GM12878 (cell line): ENCODE data around the gene CLDN5. TPM values are rescaled to one million over a fixed set of nuclear protein-coding genes. Genes with fewer than 3 reads are reported as not detected.

Experiments used
- BCL3 ChIP-seq: IDR thresholded peaks from 2 replicates; pipeline ENCODE4 v1.6.1; 2011; ENCODE audit warnings: borderline replicate concordance, low read depth, mild to moderate bottlenecking, moderate library complexity, low read length; ENCODE audit not compliant: insufficient read depth, poor library complexity, severe bottlenecking
- CREB1 ChIP-seq: IDR thresholded peaks from 2 replicates; pipeline ENCODE4 v1.6.1; 2012; ENCODE audit warnings: low read depth, mild to moderate bottlenecking, inconsistent platforms
- E2F8 ChIP-seq: fragments of 450-650 bp; IDR thresholded peaks from 2 replicates; pipeline ENCODE4 v1.6.1; 2018; ENCODE audit warnings: mild to moderate bottlenecking, low read depth, moderate library complexity; ENCODE audit not compliant: partially characterized antibody
- FOXM1 ChIP-seq: IDR thresholded peaks from 2 replicates; pipeline ENCODE4 v1.6.1; 2012; ENCODE audit warnings: low read depth, mild to moderate bottlenecking, inconsistent platforms, low read length, moderate library complexity
- JUND ChIP-seq: IDR thresholded peaks from 2 replicates; pipeline ENCODE4 v1.6.1; 2012; ENCODE audit warnings: low read depth, mild to moderate bottlenecking, low read length, improper control_type of control experiment, moderate library complexity
- MTA2 ChIP-seq: fragments of 450-650 bp; IDR thresholded peaks from 2 replicates; pipeline ENCODE4 v1.6.1; 2016; ENCODE audit warnings: low read depth, mild to moderate bottlenecking, moderate library complexity
- NFIC ChIP-seq: IDR thresholded peaks from 2 replicates; pipeline ENCODE4 v1.6.1; 2012; ENCODE audit warnings: low read depth, mild to moderate bottlenecking, inconsistent platforms, low read length, moderate library complexity
- POLR2AphosphoS5 ChIP-seq: IDR thresholded peaks from 2 replicates; pipeline ENCODE4 v1.6.1; 2011; ENCODE audit warnings: mild to moderate bottlenecking, low read length, inconsistent platforms
- RB1 ChIP-seq: fragments of 450-650 bp; formaldehyde crosslinking; IDR thresholded peaks from 2 replicates; pipeline ENCODE4 v1.6.1; 2017; ENCODE audit warnings: mild to moderate bottlenecking, borderline replicate concordance
- RUNX3 ChIP-seq: IDR thresholded peaks from 2 replicates; pipeline ENCODE4 v1.6.1; 2012; ENCODE audit warnings: low read length, inconsistent platforms
- SREBF1 ChIP-seq: IDR thresholded peaks from 2 replicates; pipeline ENCODE4 v1.6.1; 2012; ENCODE audit warnings: mild to moderate bottlenecking, low read length
- ZBTB40 ChIP-seq: fragments of 450-650 bp; IDR thresholded peaks from 2 replicates; pipeline ENCODE4 v1.6.1; 2016; ENCODE audit warnings: mild to moderate bottlenecking, moderate library complexity, borderline replicate concordance
- polyA plus RNA-seq, 11 experiments: library from polyadenylated mRNA; depleted of rRNA in 4 of 11; unstranded in 6 of 11; stranded (reverse) in 5 of 11; fragments of >200 nt; fragmentation: Nextera tagmentation in 4 of 11; fragmentation: Illumina TruSeq in 1 of 11; extraction: Ambion mirVana in 4 of 11; extraction: Trizol in 1 of 11; gene quantifications; 1 replicate in 1 of 11; 2 replicates in 10 of 11; pipeline versions ENCODE4 v1.2.1 to v1.2.3, GENCODE V29; 2011 to 2016; ENCODE audit warnings: inconsistent platforms in 2 of 11, missing spikeins in 2 of 11, low read depth in 1 of 11
- total RNA-seq, 4 experiments: library from RNA; depleted of rRNA in 3 of 4; stranded (reverse); fragments of >200 nt in 3 of 4; fragmentation: Illumina TruSeq in 1 of 4; extraction: Trizol in 1 of 4; gene quantifications; 2 replicates each; pipeline versions ENCODE4 v1.2.1 to v1.2.3, GENCODE V29; 2013 to 2021

CLDN5 gene
- total and polyA plus RNA-seq, 10 of the 15 experiments (the other 5 are each of a cell fraction or from before 2014, with no cell fraction given) = 0.15 TPM; not detected in 9

GRCh38 chr22:19479355-19480172, 44.6 kb downstream of the CLDN5 start, which contains the start of gene CDC45 (continued):
- TF ChIP-seq ZBTB40 = peak; percentile 82; the same call in 1 of the 2 replicates
- TF ChIP-seq SREBF1 = 0 out of 2 replicates have a peak, but pooled peaks have one; percentile 6
- peak; percentile 96 for TF ChIP-seq E2F8
- TF ChIP-seq FOXM1 = no peak; the same call in 1 of the 2 replicates
- peak; percentile 29; the same call in 1 of the 2 replicates for TF ChIP-seq NFIC
- TF ChIP-seq RB1 = peak; percentile 23; the same call in 1 of the 2 replicates
- peak; percentile 51; the same call in 1 of the 2 replicates for TF ChIP-seq POLR2AphosphoS5
- peak; percentile 96 for TF ChIP-seq MTA2
- no peak for TF ChIP-seq BCL3
- TF ChIP-seq CREB1 = peak; percentile 92
- no peak for TF ChIP-seq JUND
- TF ChIP-seq RUNX3 = peak; percentile 65
- TF ChIP-seq, all 136 proteins: peak for 45
